HG02610 (cell line): Measurements from ENCODE around the gene NPTN.

Source experiments
- ATAC-seq: cut with Tn5 transposase; IDR thresholded peaks from one replicate; pipeline ENCODE4 v1.9.1; 2021; ENCODE audit warnings: mild to moderate bottlenecking, moderate library complexity; ENCODE audit not compliant: unreplicated experiment

The NPTN gene

DNA sequence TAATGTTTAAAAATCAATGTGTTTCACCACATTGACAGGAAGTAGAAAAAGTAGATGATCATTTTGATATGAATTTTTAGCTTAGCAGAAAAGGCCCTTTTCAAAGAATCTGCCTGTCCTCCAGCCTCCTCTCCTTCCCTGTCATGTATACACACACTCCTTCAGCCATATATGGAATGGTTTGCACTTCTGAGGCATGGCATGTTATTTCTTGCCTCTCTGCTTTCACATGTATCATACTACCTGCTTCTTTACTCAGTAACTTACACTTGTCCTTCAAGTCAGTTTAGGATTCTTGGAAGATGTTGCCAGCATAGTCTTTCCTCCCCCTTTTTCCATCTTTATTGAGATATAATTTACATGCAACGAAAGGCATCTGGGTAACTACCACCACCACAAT lies 111.2 kb downstream of the NPTN start:
- ATAC-seq: no peak

DNA sequence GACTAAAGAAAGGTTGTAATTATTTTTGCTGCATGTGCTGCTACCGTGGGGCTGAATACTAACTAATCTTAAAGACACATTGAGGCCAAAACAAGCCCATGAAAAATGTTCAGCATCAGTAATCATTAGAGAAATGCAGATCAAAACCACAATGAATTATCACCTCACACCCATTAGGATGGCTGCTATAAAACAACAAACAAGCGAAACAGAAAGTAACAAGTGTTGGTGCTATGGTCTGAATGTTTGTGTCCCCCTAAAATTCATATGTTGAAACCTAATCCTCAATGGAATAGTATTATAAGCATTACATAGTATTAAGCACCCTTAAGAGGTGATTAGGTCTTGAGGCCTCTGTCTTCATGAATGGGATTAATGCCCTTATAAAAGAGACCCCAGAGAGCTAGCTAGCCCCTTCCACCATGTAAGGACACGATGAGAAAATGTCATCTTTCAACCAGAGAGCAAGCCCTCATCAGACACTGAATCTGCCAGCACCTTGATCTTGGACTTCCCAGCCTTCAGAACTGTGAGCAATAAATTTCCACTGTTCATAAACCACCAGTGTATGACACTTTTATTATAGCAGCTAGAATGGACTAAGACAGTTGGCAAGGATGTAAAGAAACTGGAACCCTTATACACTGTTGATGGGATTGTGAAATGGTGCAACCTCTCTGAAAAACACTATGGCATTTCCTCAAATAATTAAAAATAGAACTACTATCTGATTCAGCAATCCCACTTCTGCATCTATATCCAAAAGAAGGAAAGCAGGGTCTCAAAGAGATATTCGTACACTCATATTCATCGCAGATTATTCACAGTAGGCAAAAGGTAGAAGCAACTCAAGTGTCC lies 114.1 kb downstream of the NPTN start:
- no peak for ATAC-seq

DNA sequence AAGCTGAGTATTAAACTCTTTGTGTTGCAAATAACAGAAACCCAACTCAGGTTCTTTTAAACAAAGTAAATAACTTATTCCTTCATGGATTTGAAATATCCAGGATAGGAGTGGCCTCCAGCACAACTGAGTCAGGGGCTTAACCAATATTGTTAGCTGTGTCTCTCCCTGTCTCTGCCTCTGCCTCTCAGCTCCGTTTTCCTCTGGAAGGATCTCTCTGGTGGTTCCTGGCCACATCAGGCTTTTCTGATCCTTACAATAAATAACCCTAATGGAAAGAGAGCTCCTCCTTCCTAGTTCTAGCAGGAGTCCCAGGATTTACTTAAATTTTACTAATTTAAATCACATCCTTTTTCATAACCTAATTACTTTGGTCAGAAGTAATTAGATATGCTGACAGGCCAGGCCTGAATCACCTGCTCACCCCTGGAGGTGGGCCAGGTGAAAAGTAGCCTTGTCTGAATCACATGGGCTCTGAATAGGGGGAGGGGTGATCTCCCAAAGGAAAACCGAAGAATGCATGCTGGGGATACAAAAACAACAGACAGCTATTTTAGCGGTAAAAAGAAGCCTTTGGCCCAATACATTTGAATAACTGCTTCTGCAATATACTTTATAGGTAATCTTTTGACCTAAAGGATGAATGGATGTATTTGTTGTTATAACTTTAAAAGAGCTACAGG lies 114.9 kb downstream of the NPTN start:
- no peak for ATAC-seq

DNA sequence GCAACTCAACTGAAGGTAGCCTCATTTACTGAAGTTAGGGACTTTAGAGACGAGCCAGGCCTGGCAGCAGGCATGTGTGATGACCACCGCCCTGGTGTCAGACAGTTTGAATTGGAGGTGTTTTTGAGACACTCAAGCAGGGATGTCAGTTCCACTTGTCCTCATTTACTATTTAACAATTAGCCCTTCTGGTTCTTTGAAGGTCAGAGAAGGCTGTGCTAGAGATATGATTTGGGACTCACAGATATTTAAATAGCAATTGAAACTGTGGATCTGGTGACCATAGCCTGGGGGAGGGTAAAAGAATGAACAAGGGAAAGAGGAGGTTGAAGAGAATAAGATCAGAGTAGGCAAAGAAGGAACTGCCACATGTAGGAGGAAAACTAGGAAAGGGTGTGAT lies 115.6 kb downstream of the NPTN start:
- ATAC-seq: no peak

DNA sequence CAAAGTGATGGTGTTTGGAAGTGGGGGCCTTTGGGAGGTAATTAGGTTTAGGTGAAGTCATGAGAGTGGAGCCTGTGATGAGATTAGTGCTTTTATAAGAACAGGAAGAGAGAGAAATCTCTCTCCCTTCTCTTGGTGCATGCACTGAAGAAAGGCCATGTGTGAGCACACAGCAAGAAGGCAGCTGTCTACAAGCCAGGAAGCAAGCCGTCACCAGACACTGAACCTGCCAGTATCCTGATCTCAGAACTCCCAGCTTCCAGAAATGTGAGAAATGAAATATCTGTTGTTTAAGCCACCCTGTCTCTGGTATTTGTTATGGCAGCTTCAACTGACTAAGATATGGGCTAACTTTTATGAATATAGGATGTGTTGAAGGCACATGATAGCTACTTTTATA lies 117.7 kb downstream of the NPTN start:
- ATAC-seq: no peak
